ENCODE results near the gene MPP3.

The MPP3 gene

GRCh38 chr17:43816336-43817320, 16.3 kb downstream of the MPP3 start:
- H2AFZ ChIP-seq (ENCODE audit: low read depth, low read length) = no peak overlapping the region
- H3K27me3 ChIP-seq (ENCODE audit: low read depth, low read length) = no peaks in the 10 kb centered on the region
- H3K4me1 ChIP-seq (ENCODE audit: low read length) = no peaks in the 10 kb centered on the region
- no peaks in the 10 kb centered on the region for H3K79me2 ChIP-seq (ENCODE audit: low read length)
- no peak for TF ChIP-seq CTCF (IDR thresholded peaks at IDR 0.05; ENCODE audit: low read depth, low read length)
- no peak for TF ChIP-seq EZH2phosphoT487 (IDR thresholded peaks at IDR 0.05; ENCODE audit: low read depth)
- H4K20me1 ChIP-seq (ENCODE audit: insufficient read depth, low read length) = no peaks in the 10 kb centered on the region
- no peak overlapping the region for H3K4me3 ChIP-seq (ENCODE audit: low read length)
- H3K4me2 ChIP-seq (ENCODE audit: low read length) = no peak overlapping the region
- no peaks in the 10 kb centered on the region for H3K36me3 ChIP-seq (replicated peaks; ENCODE audit: low read depth, low read length)
- no peaks in the 10 kb centered on the region for H3K9me3 ChIP-seq (ENCODE audit: insufficient read depth, low read length)
- no peak overlapping the region for H3K9ac ChIP-seq (ENCODE audit: low read length)
- H3K27ac ChIP-seq (ENCODE audit: low read length) = no peak overlapping the region

DNA sequence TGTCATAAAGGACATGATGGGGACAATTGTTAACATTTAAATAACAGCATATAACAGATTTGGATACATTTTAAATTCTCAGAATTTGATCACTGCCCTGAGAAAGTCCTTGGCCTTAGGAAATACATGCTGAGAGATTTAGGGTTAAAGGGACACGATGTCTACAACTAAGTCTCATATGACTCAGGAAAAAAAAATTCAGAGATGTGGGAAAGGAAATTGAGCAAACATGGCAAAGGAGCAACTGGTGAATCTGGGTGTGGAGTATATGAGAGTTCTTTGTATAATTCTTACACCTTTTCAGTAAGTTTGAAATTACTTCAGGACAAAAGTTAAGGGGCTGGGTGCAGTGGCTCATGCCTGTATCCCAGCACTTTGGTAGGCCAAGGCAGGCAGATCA, 18.2 kb downstream of the MPP3 start:
- H3K9ac ChIP-seq (ENCODE audit: low read length) = no peak overlapping the region
- H4K20me1 ChIP-seq (ENCODE audit: insufficient read depth, low read length) = no peaks in the 10 kb centered on the region
- H3K9me3 ChIP-seq (ENCODE audit: insufficient read depth, low read length) = no peaks in the 10 kb centered on the region
- H3K4me3 ChIP-seq (ENCODE audit: low read length) = no peak overlapping the region
- H3K27ac ChIP-seq (ENCODE audit: low read length) = no peak overlapping the region
- H3K36me3 ChIP-seq (replicated peaks; ENCODE audit: low read depth, low read length) = no peaks in the 10 kb centered on the region
- no peaks in the 10 kb centered on the region for H3K4me1 ChIP-seq (ENCODE audit: low read length)
- H3K27me3 ChIP-seq (ENCODE audit: low read depth, low read length) = no peaks in the 10 kb centered on the region
- H2AFZ ChIP-seq (ENCODE audit: low read depth, low read length) = no peak overlapping the region
- no peak for TF ChIP-seq EZH2phosphoT487 (IDR thresholded peaks at IDR 0.05; ENCODE audit: low read depth)
- TF ChIP-seq CTCF (IDR thresholded peaks at IDR 0.05; ENCODE audit: low read depth, low read length) = no peak
- H3K79me2 ChIP-seq (ENCODE audit: low read length) = no peaks in the 10 kb centered on the region
- H3K4me2 ChIP-seq (ENCODE audit: low read length) = no peak overlapping the region

- no peaks in the 10 kb centered on the region for H3K79me2 ChIP-seq (ENCODE audit: low read length)
- H4K20me1 ChIP-seq (ENCODE audit: insufficient read depth, low read length) = no peaks in the 10 kb centered on the region
- H3K9me3 ChIP-seq (ENCODE audit: insufficient read depth, low read length) = no peaks in the 10 kb centered on the region
- no peak overlapping the region for H3K27ac ChIP-seq (ENCODE audit: low read length)
- TF ChIP-seq EZH2phosphoT487 (IDR thresholded peaks at IDR 0.05; ENCODE audit: low read depth) (no peak), CTCF (IDR thresholded peaks at IDR 0.05; ENCODE audit: low read depth, low read length) (no peak)
- no peak overlapping the region for H3K4me3 ChIP-seq (ENCODE audit: low read length)
- no peak overlapping the region for H2AFZ ChIP-seq (ENCODE audit: low read depth, low read length)
- no peak overlapping the region for H3K4me2 ChIP-seq (ENCODE audit: low read length)
- no peak overlapping the region for H3K9ac ChIP-seq (ENCODE audit: low read length)
- no peaks in the 10 kb centered on the region for H3K4me1 ChIP-seq (ENCODE audit: low read length)
- no peaks in the 10 kb centered on the region for H3K36me3 ChIP-seq (replicated peaks; ENCODE audit: low read depth, low read length)
- no peaks in the 10 kb centered on the region for H3K27me3 ChIP-seq (ENCODE audit: low read depth, low read length)
Measured at GRCh38 chr17:43814026-43814425, 18.9 kb downstream of the MPP3 start.

- no peaks in the 10 kb centered on the region for H3K27me3 ChIP-seq (ENCODE audit: low read depth, low read length)
- no peak overlapping the region for H3K9ac ChIP-seq (ENCODE audit: low read length)
- no peak overlapping the region for H3K27ac ChIP-seq (ENCODE audit: low read length)
- H2AFZ ChIP-seq (ENCODE audit: low read depth, low read length) = no peak overlapping the region
- H3K4me1 ChIP-seq (ENCODE audit: low read length) = no peaks in the 10 kb centered on the region
- H3K36me3 ChIP-seq (replicated peaks; ENCODE audit: low read depth, low read length) = no peaks in the 10 kb centered on the region
- no peaks in the 10 kb centered on the region for H4K20me1 ChIP-seq (ENCODE audit: insufficient read depth, low read length)
- H3K79me2 ChIP-seq (ENCODE audit: low read length) = no peaks in the 10 kb centered on the region
- H3K9me3 ChIP-seq (ENCODE audit: insufficient read depth, low read length) = no peaks in the 10 kb centered on the region
- no peak overlapping the region for H3K4me3 ChIP-seq (ENCODE audit: low read length)
- H3K4me2 ChIP-seq (ENCODE audit: low read length) = no peak overlapping the region
- TF ChIP-seq CTCF (IDR thresholded peaks at IDR 0.05; ENCODE audit: low read depth, low read length) = no peak
- TF ChIP-seq EZH2phosphoT487 (IDR thresholded peaks at IDR 0.05; ENCODE audit: low read depth) = no peak
Measured at GRCh38 chr17:43813386-43813785, 19.6 kb downstream of the MPP3 start.
